MCF 10A (cell line): ENCODE data around the gene ACTR6. TPM values are rescaled to one million over a fixed set of nuclear protein-coding genes. Genes with fewer than 3 reads are reported as not detected.

Experiments
- BruUV-seq: library from RNA; stranded (reverse); fragments of 400-500 nt; replicated peaks from 2 replicates; lab custom pipeline; 2021; lab: Mats Ljungman, UMichigan
- CTCF ChIA-PET: fragments of 300-600 bp; sonication (Branson Sonifier 250); formaldehyde crosslinking; extraction: SDS; loops from one replicate; lab custom pipeline; 2021; ENCODE audit warnings: antibody characterized with exemption, inconsistent platforms; lab: Yijun Ruan, JAX
- POLR2A ChIA-PET: fragments of 300-600, 350-650 bp; sonication (Branson Sonifier 250); formaldehyde crosslinking; extraction: SDS; loops from one replicate; lab custom pipeline; 2020; ENCODE audit warnings: antibody characterized with exemption, inconsistent platforms; lab: Yijun Ruan, JAX
- DNase-seq: peaks from one replicate; pipeline ENCODE4 v3.0.0-alpha.2; 2018; ENCODE audit not compliant: unreplicated experiment
- H3K27ac Mint-ChIP-seq: one replicate; pipeline ENCODE4 v1.8.0; 2022; ENCODE audit warnings: mild to moderate bottlenecking, low read depth, mixed read lengths; ENCODE audit not compliant: unreplicated experiment
- H3K27me3 Mint-ChIP-seq: one replicate; pipeline ENCODE4 v1.8.0; 2022; ENCODE audit warnings: mixed read lengths; ENCODE audit not compliant: insufficient read depth, unreplicated experiment
- H3K36me3 Mint-ChIP-seq: one replicate; pipeline ENCODE4 v1.8.0; 2022; ENCODE audit warnings: mild to moderate bottlenecking, moderate library complexity, mixed read lengths; ENCODE audit not compliant: insufficient read depth, unreplicated experiment
- H3K4me1 Mint-ChIP-seq: one replicate; pipeline ENCODE4 v1.8.0; 2022; ENCODE audit warnings: mixed read lengths; ENCODE audit not compliant: insufficient read depth, unreplicated experiment
- H3K4me3 Mint-ChIP-seq: one replicate; pipeline ENCODE4 v1.8.0; 2022; ENCODE audit warnings: mild to moderate bottlenecking, moderate library complexity, mixed read lengths; ENCODE audit not compliant: unreplicated experiment
- H3K9me3 Mint-ChIP-seq: one replicate; pipeline ENCODE4 v1.8.0; 2022; ENCODE audit warnings: mixed read lengths; ENCODE audit not compliant: unreplicated experiment
- CTCF ChIP-seq: fragments of 200-600 bp; IDR thresholded peaks from one replicate; pipeline ENCODE4 v1.8.0; 2022; ENCODE audit warnings: antibody characterized with exemption, mild to moderate bottlenecking; ENCODE audit not compliant: unreplicated experiment
- intact Hi-C: fragments of 100-400 bp; cut with micrococcal nuclease; formaldehyde crosslinking; loops from 2 replicates; pipeline ENCODE4 v1.14.1; 2022
- total RNA-seq: library from RNA; stranded (reverse); gene quantifications from 2 replicates; pipeline ENCODE4 v1.2.3, GENCODE V29; 2022

The ACTR6 gene
- total RNA-seq, 1 experiment from 2014 or later: 26.4 TPM

- peak; percentile 85 for TF ChIP-seq CTCF
- no TSS peak for BruUV-seq
- no peak overlapping the region for H3K4me3 Mint-ChIP-seq
- H3K9me3 Mint-ChIP-seq: no peaks in the 10 kb centered on the region
- ChIA-PET POLR2A (interaction anchor here (0.6 to 1.0 kb wide), 3 partner anchors 9 to 120 kb away, joined by 3 read pairs; no protein-coding TSS in a partner anchor), CTCF (interaction anchor here (0.5 to 2.1 kb wide), 30 partner anchors 9 to 1442 kb away, joined by 3 to 20 read pairs (median 4); no protein-coding TSS in a partner anchor)
- H3K27me3 Mint-ChIP-seq: no peaks in the 10 kb centered on the region
- intact Hi-C loops: no loop called here
- peak; percentile 71 for DNase-seq
- no peak overlapping the region for H3K27ac Mint-ChIP-seq
- no peaks in the 10 kb centered on the region for H3K4me1 Mint-ChIP-seq
- no peaks in the 10 kb centered on the region for H3K36me3 Mint-ChIP-seq
These were observed 46.0 kb upstream of the ACTR6 start for GRCh38 chr12:100154474-100155247.

- ChIA-PET POLR2A (no interaction called here), CTCF (interaction anchor here (0.6 kb wide), 1 partner anchor 777 kb away, joined by 3 read pairs; no protein-coding TSS in a partner anchor)
- Mint-ChIP-seq H3K4me3 (no peak overlapping the region), H3K27ac (no peak overlapping the region), H3K27me3 (no peaks in the 10 kb centered on the region), H3K4me1 (no peaks in the 10 kb centered on the region), H3K9me3 (no peaks in the 10 kb centered on the region), H3K36me3 (no peaks in the 10 kb centered on the region)
- DNase-seq: no peak
- TF ChIP-seq CTCF: no peak
- intact Hi-C loops: no loop called here
- no TSS peak for BruUV-seq
These were observed 43.7 kb upstream of the ACTR6 start for GRCh38 chr12:100156731-100157426.

- no peak overlapping the region for H3K4me3 Mint-ChIP-seq
- DNase-seq: no peak
- H3K27ac Mint-ChIP-seq: no peak overlapping the region
- no peaks in the 10 kb centered on the region for H3K4me1 Mint-ChIP-seq
- no peak for TF ChIP-seq CTCF
- intact Hi-C loops: no loop called here
- ChIA-PET CTCF (interaction anchor here (0.6 kb wide), 1 partner anchor 778 kb away, joined by 3 read pairs; no protein-coding TSS in a partner anchor), POLR2A (no interaction called here)
- no peaks in the 10 kb centered on the region for H3K27me3 Mint-ChIP-seq
- H3K36me3 Mint-ChIP-seq: no peaks in the 10 kb centered on the region
- H3K9me3 Mint-ChIP-seq: no peaks in the 10 kb centered on the region
- no TSS peak for BruUV-seq
These were observed 43.2 kb upstream of the ACTR6 start for GRCh38 chr12:100157427-100157821.

GRCh38 chr12:100158535-100158934 is 42.1 kb upstream of the ACTR6 start:
- no peak overlapping the region for H3K27ac Mint-ChIP-seq
- no peaks in the 10 kb centered on the region for H3K4me1 Mint-ChIP-seq

More at GRCh38 chr12:100158535-100158934, 42.1 kb upstream of the ACTR6 start:
- CTCF ChIA-PET: interaction anchor here (0.8 to 1.4 kb wide), 2 partner anchors 11 to 19 kb away, joined by 3 read pairs; no protein-coding TSS in a partner anchor
- Mint-ChIP-seq H3K4me3 (no peak overlapping the region), H3K27me3 (no peaks in the 10 kb centered on the region), H3K36me3 (no peaks in the 10 kb centered on the region), H3K9me3 (no peaks in the 10 kb centered on the region)
- TF ChIP-seq CTCF: no peak
- POLR2A ChIA-PET: no interaction called here
- no peak for DNase-seq
- no TSS peak for BruUV-seq
- intact Hi-C loops: no loop called here
